ENCODE results near the gene DCHS1.

GRCh38 chr11:6642957-6643356, 12.7 kb downstream of the DCHS1 start:
- TF ChIP-seq CTCF (conservative IDR thresholded peaks at IDR 0.05; ENCODE audit: low read length) (no peak), EZH2phosphoT487 (IDR thresholded peaks at IDR 0.05; ENCODE audit: borderline replicate concordance) (no peak)
